ENCODE measurements around the gene THRAP3.

Gene THRAP3

GRCh38 chr1:36253161-36253862 lies 29.1 kb downstream of the THRAP3 start:
- no peak for DNase-seq

- no peak for DNase-seq
Measured at GRCh38 chr1:36256558-36257374, 32.5 kb downstream of the THRAP3 start.

- DNase-seq = no peak
Measured at GRCh38 chr1:36257375-36257767, 33.1 kb downstream of the THRAP3 start.

- no peak for DNase-seq
Measured at GRCh38 chr1:36258960-36259344, 34.7 kb downstream of the THRAP3 start.

GRCh38 chr1:36268981-36269380 lies 44.7 kb downstream of the THRAP3 start:
- no peak for DNase-seq

GRCh38 chr1:36269408-36269838 lies 45.2 kb downstream of the THRAP3 start:
- no peak for DNase-seq

GRCh38 chr1:36273024-36273423 lies 48.8 kb downstream of the THRAP3 start:
- DNase-seq = no peak

- DNase-seq = no peak
Measured at GRCh38 chr1:36274201-36274600, 50.0 kb downstream of the THRAP3 start.

GRCh38 chr1:36276688-36277087 lies 52.4 kb downstream of the THRAP3 start:
- DNase-seq = no peak

- no peak for DNase-seq
Measured at GRCh38 chr1:36279110-36279788, 55.0 kb downstream of the THRAP3 start.

- no peak for DNase-seq
Measured at GRCh38 chr1:36279789-36280296, 55.6 kb downstream of the THRAP3 start.

GRCh38 chr1:36284061-36284460 lies 59.8 kb downstream of the THRAP3 start:
- no peak for DNase-seq

- no peak for DNase-seq
Measured at GRCh38 chr1:36284517-36284916, 60.3 kb downstream of the THRAP3 start.

GRCh38 chr1:36285443-36286101 lies 61.3 kb downstream of the THRAP3 start:
- peak; percentile 51 for DNase-seq

- no peak for DNase-seq
Measured at GRCh38 chr1:36286802-36287201, 62.6 kb downstream of the THRAP3 start.

GRCh38 chr1:36287595-36287994 lies 63.4 kb downstream of the THRAP3 start:
- DNase-seq = no peak

GRCh38 chr1:36295390-36295789 lies 71.1 kb downstream of the THRAP3 start:
- DNase-seq = no peak

- DNase-seq = no peak
Measured at GRCh38 chr1:36297062-36297461, 72.8 kb downstream of the THRAP3 start.

- no peak for DNase-seq
Measured at GRCh38 chr1:36298640-36299039, 74.4 kb downstream of the THRAP3 start.

GRCh38 chr1:36300526-36300925 lies 76.3 kb downstream of the THRAP3 start:
- no peak for DNase-seq

GRCh38 chr1:36301220-36301619 lies 77.0 kb downstream of the THRAP3 start:
- no peak for DNase-seq

GRCh38 chr1:36303244-36303643 lies 79.0 kb downstream of the THRAP3 start:
- DNase-seq = no peak

Data from activated CD8-positive, alpha-beta memory T cell treated with anti-CD3 and anti-CD28 coated beads, Interleukin-2, amount 50 U/mL, for 4 hours (primary cell).